Endothelial cell of umbilical vein (primary cell): ENCODE data around the gene NOP9. TPM values are rescaled to one million over a fixed set of nuclear protein-coding genes. Genes with fewer than 3 reads are reported as not detected.

Source experiments
- BruUV-seq: library from RNA; stranded (reverse); fragments of 400-500 nt; replicated peaks from 2 replicates; lab custom pipeline; 2021; lab: Mats Ljungman, UMichigan
- CTCF ChIA-PET: fragments of 300-600, 350-600 bp; sonication (Branson Sonifier 250); formaldehyde crosslinking; loops from one replicate; lab custom pipeline; 2021; ENCODE audit warnings: antibody characterized with exemption, inconsistent platforms; lab: Charles Lee
- POLR2A ChIA-PET: fragments of 300-600, 350-600 bp; sonication (Branson Sonifier 250); formaldehyde crosslinking; loops from one replicate; lab custom pipeline; 2021; ENCODE audit warnings: antibody characterized with exemption, inconsistent platforms; lab: Charles Lee
- DNase-seq: peaks from one replicate; pipeline ENCODE4 v3.0.0-alpha.2; 2011; ENCODE audit warnings: low read depth, low spot score
- FAIRE-seq: peaks from 2 replicates; lab custom pipeline; 2011; peaks lifted over from hg19 to GRCh38; lab: Jason Lieb, UNC
- H2AFZ ChIP-seq: 2 replicates; pipeline ENCODE4 v1.6.0; 2012; ENCODE audit warnings: low read depth, low read length, control low read depth, inconsistent platforms
- H3K27ac ChIP-seq: 2 replicates; pipeline ENCODE4 v1.5.1; 2011; ENCODE audit warnings: low read depth, mild to moderate bottlenecking, control low read depth, low read length, moderate library complexity; ENCODE audit not compliant: insufficient read depth
- H3K27me3 ChIP-seq, 2 experiments: 2 replicates each; pipeline versions ENCODE4 v1.6.0 to v1.6.1; 2011; ENCODE audit warnings: low read length in 2 of 2, mixed read lengths in 1 of 2; ENCODE audit not compliant: control insufficient read depth in 2 of 2, insufficient read depth in 2 of 2
- H3K36me3 ChIP-seq, 2 experiments: 2 replicates in 1 of 2; 3 replicates in 1 of 2; pipeline ENCODE4 v1.5.1; 2011; ENCODE audit warnings: low read length in 2 of 2, mild to moderate bottlenecking in 1 of 2, moderate library complexity in 1 of 2; ENCODE audit not compliant: control insufficient read depth in 2 of 2, insufficient read depth in 2 of 2; ENCODE audit errors: extremely low read depth in 1 of 2
- H3K4me1 ChIP-seq: 3 replicates; pipeline ENCODE4 v1.5.1; 2011; ENCODE audit warnings: mild to moderate bottlenecking, low read length; ENCODE audit not compliant: control insufficient read depth, insufficient read depth; ENCODE audit errors: extremely low read depth
- H3K4me2 ChIP-seq: 2 replicates; pipeline ENCODE4 v1.6.1; 2011; ENCODE audit warnings: low read length, control low read depth, mixed read lengths; ENCODE audit not compliant: insufficient read depth
- H3K4me3 ChIP-seq, 3 experiments: fragments of 200-600 bp in 1 of 3; sonication (generic), shearing (Covaris generic) in 1 of 3; replicated peaks in 1 of 3; 2 replicates each; pipeline ENCODE4 v1.5.1; 2011 to 2016; ENCODE audit warnings: control low read depth in 3 of 3, low read length in 3 of 3, mild to moderate bottlenecking in 2 of 3, inconsistent platforms in 1 of 3, low read depth in 1 of 3, moderate library complexity in 1 of 3; ENCODE audit not compliant: insufficient read depth in 1 of 3
- H3K79me2 ChIP-seq: 2 replicates; pipeline ENCODE4 v1.6.0; 2012; ENCODE audit warnings: low read length, inconsistent platforms; ENCODE audit not compliant: control insufficient read depth, insufficient read depth
- H3K9ac ChIP-seq: replicated peaks from 2 replicates; pipeline ENCODE3; 2011; ENCODE audit warnings: low read length, control low read depth; ENCODE audit not compliant: insufficient read depth; ENCODE audit errors: extremely low read depth
- H3K9me1 ChIP-seq: replicated peaks from 3 replicates; pipeline ENCODE4 v1.6.0; 2011; ENCODE audit warnings: mild to moderate bottlenecking, low read length; ENCODE audit not compliant: control insufficient read depth, insufficient read depth; ENCODE audit errors: extremely low read depth
- H3K9me3 ChIP-seq: replicated peaks from 2 replicates; pipeline ENCODE4 v1.5.1; 2012; ENCODE audit warnings: low read length, inconsistent platforms; ENCODE audit not compliant: control insufficient read depth, insufficient read depth
- H4K20me1 ChIP-seq: replicated peaks from 2 replicates; pipeline ENCODE3; 2011; ENCODE audit warnings: mild to moderate bottlenecking, low read length; ENCODE audit not compliant: control insufficient read depth, insufficient read depth; ENCODE audit errors: extremely low read depth
- CTCF ChIP-seq, 2 donors: IDR thresholded peaks; 1 replicate in 1 of 2; 2 replicates in 1 of 2; pipeline ENCODE4 v1.5.1; 2011; ENCODE audit warnings: low read length in 2 of 2, mild to moderate bottlenecking in 2 of 2, moderate library complexity in 2 of 2, control low read depth in 1 of 2, inconsistent platforms in 1 of 2, low read depth in 1 of 2; ENCODE audit not compliant: insufficient read depth in 1 of 2; ENCODE audit errors: extremely low read depth in 1 of 2
- EZH2 ChIP-seq: IDR thresholded peaks from 2 replicates; pipeline ENCODE4 v1.6.1; 2012; ENCODE audit warnings: borderline replicate concordance, low read depth, mild to moderate bottlenecking, moderate library complexity, low read length, inconsistent platforms; ENCODE audit not compliant: severe bottlenecking
- FOS ChIP-seq: IDR thresholded peaks from 2 replicates; pipeline ENCODE4 v1.6.1; 2011; ENCODE audit warnings: mild to moderate bottlenecking, low read length, moderate library complexity, borderline replicate concordance; ENCODE audit not compliant: insufficient read depth
- GATA2 ChIP-seq: IDR thresholded peaks from 2 replicates; pipeline ENCODE4 v1.7.0; 2011; ENCODE audit warnings: low read depth, mild to moderate bottlenecking, moderate library complexity, mixed read lengths, low read length; ENCODE audit not compliant: insufficient read length, insufficient read depth
- JUN ChIP-seq: IDR thresholded peaks from 2 replicates; pipeline ENCODE4 v1.6.1; 2011; ENCODE audit warnings: borderline replicate concordance, low read depth; ENCODE audit not compliant: insufficient read length, insufficient read depth
- MAX ChIP-seq: IDR thresholded peaks from 2 replicates; pipeline ENCODE4 v1.6.1; 2011; ENCODE audit not compliant: insufficient read depth, insufficient read length
- MYC ChIP-seq: IDR thresholded peaks from one replicate; pipeline ENCODE4 v1.6.1; 2011; ENCODE audit warnings: mild to moderate bottlenecking, low read depth, low read length
- POLR2A ChIP-seq: IDR thresholded peaks from 2 replicates; pipeline ENCODE4 v1.6.1; 2012; ENCODE audit warnings: low read depth, mild to moderate bottlenecking, control low read depth, low read length
- POLR2AphosphoS5 ChIP-seq: IDR thresholded peaks from 2 replicates; pipeline ENCODE4 v1.6.1; 2012; ENCODE audit warnings: low read depth, mild to moderate bottlenecking, control low read depth, low read length, moderate library complexity; ENCODE audit not compliant: insufficient read depth
- dilution Hi-C: fragments of 300-500 bp; cut with MboI; formaldehyde crosslinking; loops from one replicate; pipeline ENCODE4 v1.15.0; 2019; ENCODE audit warnings: low sequenced_read_pairs; ENCODE audit not compliant: extremely low pct_ligation_motif_present
- intact Hi-C: fragments of 100-400 bp; cut with micrococcal nuclease; formaldehyde crosslinking; loops from one replicate; pipeline ENCODE4 v1.10.0; 2022
- polyA plus RNA-seq, 4 experiments: library from polyadenylated mRNA; depleted of rRNA in 3 of 4; stranded (reverse) in 3 of 4; unstranded in 1 of 4; fragments of >200 nt; gene quantifications; 2 replicates each; pipeline versions ENCODE4 v1.2.1 to v1.2.3, GENCODE V29; 2011 to 2012; ENCODE audit warnings: missing spikeins in 1 of 4
- total RNA-seq: library from RNA; stranded (reverse); gene quantifications from 2 replicates; pipeline ENCODE4 v1.2.3, GENCODE V29; 2021

Gene NOP9
- total and polyA plus RNA-seq, 2 donors (not counting 3 experiments of a cell fraction or from before 2014, with no cell fraction given) = 16.2 to 31.0 TPM

GRCh38 chr14:24300326-24300980 lies 803 bp downstream of the NOP9 start:
- Histone ChIP-seq H3K36me3 (peaks cover 5 to 30% of the 10 kb centered on the region in 2 experiments), H3K9me1 (no peaks in the 10 kb centered on the region), H3K9ac (peak overlapping the region; percentile 58), H3K4me3 (peak overlapping the region; percentile 79 to 85 (median 82)), H3K4me1 (peaks cover 22% of the 10 kb centered on the region), H2AFZ (peak overlapping the region; percentile 24), H3K27ac (peak overlapping the region; percentile 19), H3K9me3 (no peaks in the 10 kb centered on the region), H3K27me3 (no peaks in the 10 kb centered on the region), H3K4me2 (peak overlapping the region; percentile 90), H3K79me2 (peaks cover 11% of the 10 kb centered on the region), H4K20me1 (no peaks in the 10 kb centered on the region)
- DNase-seq = no peak
- TF ChIP-seq JUN (no peak), GATA2 (no peak), POLR2A (no peak), EZH2 (no peak), FOS (no peak), MYC (no peak), POLR2AphosphoS5 (no peak), MAX (no peak), CTCF (IDR thresholded peaks at IDR 0.05; ENCODE audit: extremely low read depth in 1 of 2, insufficient read depth in 1 of 2, low read depth in 1 of 2, low read length in 2 of 2) (no peak)
- ChIA-PET POLR2A (interaction anchor here (0.6 kb wide), 1 partner anchor 40 kb away, joined by 3 read pairs; no protein-coding TSS in a partner anchor), CTCF (interaction anchor here (0.9 to 5.5 kb wide), 8 partner anchors 9 to 242 kb away, joined by 3 to 199 read pairs (median 12); partner anchors contain the start of genes CHMP4A, CIDEB, IRF9 and LTB4R)
- dilution Hi-C loops = no loop called here
- BruUV-seq = no TSS peak
- intact Hi-C loops = no loop called here
- no peak for FAIRE-seq
